ENCODE measurements around the gene GFOD2. TPM values are rescaled to one million over a fixed set of nuclear protein-coding genes. Genes with fewer than 3 reads are reported as not detected.

Gene GFOD2
- total RNA-seq, 1 experiment from 2014 or later: 19.0 TPM

- H3K36me3 Mint-ChIP-seq (ENCODE audit: insufficient read depth, unreplicated experiment): peaks cover 14% of the 10 kb centered on the region
- no TSS peak for BruUV-seq (replicated peaks)
- peak; percentile 68 for TF ChIP-seq CTCF (IDR thresholded peaks at IDR 0.05; ENCODE audit: unreplicated experiment)
- CTCF ChIA-PET: interaction anchor here (0.6 to 3.3 kb wide), 38 partner anchors 9 to 367 kb away, joined by 3 to 15 read pairs (median 4); partner anchors contain the start of genes ACD, CTCF, NUTF2 and PARD6A
- H3K4me1 Mint-ChIP-seq (ENCODE audit: insufficient read depth, unreplicated experiment): peaks cover 15% of the 10 kb centered on the region
- DNase-seq (ENCODE audit: unreplicated experiment): peak; percentile 83
- H3K4me3 Mint-ChIP-seq (ENCODE audit: unreplicated experiment): no peak overlapping the region
- no peaks in the 10 kb centered on the region for H3K27me3 Mint-ChIP-seq (ENCODE audit: insufficient read depth, unreplicated experiment)
- H3K27ac Mint-ChIP-seq (ENCODE audit: low read depth, unreplicated experiment): peak overlapping the region; percentile 73
- intact Hi-C loops (cut with micrococcal nuclease): loop anchor here (1.0 to 10.0 kb wide), 3 partner anchors 134 to 255 kb away; partner anchors contain the start of genes CENPT, NUTF2 and THAP11
- POLR2A ChIA-PET: interaction anchor here (1.1 to 1.3 kb wide), 3 partner anchors 23 to 110 kb away, joined by 3 to 7 read pairs (median 4); partner anchors contain the start of genes CTCF and GFOD2
- H3K9me3 Mint-ChIP-seq (ENCODE audit: unreplicated experiment): no peaks in the 10 kb centered on the region
Observed at GRCh38 chr16:67672739-67673662, 46.1 kb downstream of the GFOD2 start.

GRCh38 chr16:67672306-67672705, 46.8 kb downstream of the GFOD2 start:
- no TSS peak for BruUV-seq (replicated peaks)
- Mint-ChIP-seq H3K27me3 (ENCODE audit: insufficient read depth, unreplicated experiment) (no peaks in the 10 kb centered on the region), H3K36me3 (ENCODE audit: insufficient read depth, unreplicated experiment) (peaks cover 11% of the 10 kb centered on the region), H3K9me3 (ENCODE audit: unreplicated experiment) (no peaks in the 10 kb centered on the region), H3K4me1 (ENCODE audit: insufficient read depth, unreplicated experiment) (peaks cover 15% of the 10 kb centered on the region), H3K4me3 (ENCODE audit: unreplicated experiment) (no peak overlapping the region), H3K27ac (ENCODE audit: low read depth, unreplicated experiment) (peak overlapping the region; percentile 73)
- DNase-seq (ENCODE audit: unreplicated experiment): no peak
- POLR2A ChIA-PET: interaction anchor here (1.1 to 1.3 kb wide), 3 partner anchors 24 to 110 kb away, joined by 3 to 7 read pairs (median 4); partner anchors contain the start of genes CTCF and GFOD2
- no peak for TF ChIP-seq CTCF (IDR thresholded peaks at IDR 0.05; ENCODE audit: unreplicated experiment)
- CTCF ChIA-PET: interaction anchor here (0.6 to 3.3 kb wide), 35 partner anchors 10 to 368 kb away, joined by 3 to 15 read pairs (median 4); partner anchors contain the start of genes ACD, CTCF, PARD6A and RANBP10
- intact Hi-C loops (cut with micrococcal nuclease): loop anchor here (1.0 to 10.0 kb wide), 2 partner anchors 135 to 172 kb away; partner anchors contain the start of genes CENPT, NUTF2 and THAP11

GRCh38 chr16:67669499-67670101, 49.5 kb downstream of the GFOD2 start:
- Mint-ChIP-seq H3K9me3 (ENCODE audit: unreplicated experiment) (no peaks in the 10 kb centered on the region), H3K27ac (ENCODE audit: low read depth, unreplicated experiment) (no peak overlapping the region), H3K4me1 (ENCODE audit: insufficient read depth, unreplicated experiment) (peaks cover 15% of the 10 kb centered on the region), H3K4me3 (ENCODE audit: unreplicated experiment) (no peak overlapping the region), H3K36me3 (ENCODE audit: insufficient read depth, unreplicated experiment) (peaks cover 9% of the 10 kb centered on the region), H3K27me3 (ENCODE audit: insufficient read depth, unreplicated experiment) (no peaks in the 10 kb centered on the region)
- CTCF ChIA-PET: interaction anchor here (0.5 to 2.4 kb wide), 10 partner anchors 18 to 420 kb away, joined by 3 to 9 read pairs (median 3); partner anchors contain the start of gene CTCF
- POLR2A ChIA-PET: interaction anchor here (1.2 to 1.5 kb wide), 2 partner anchors 43 to 148 kb away, joined by 3 to 5 read pairs; no protein-coding TSS in a partner anchor
- no peak for TF ChIP-seq CTCF (IDR thresholded peaks at IDR 0.05; ENCODE audit: unreplicated experiment)
- no peak for DNase-seq (ENCODE audit: unreplicated experiment)
- no TSS peak for BruUV-seq (replicated peaks)
- intact Hi-C loops (cut with micrococcal nuclease): loop anchor here (10.0 kb wide), 1 partner anchor 175 kb away; the partner anchor contains the start of genes CENPT, NUTF2 and THAP11
